Smooth muscle cell (in vitro differentiated cells): ENCODE data around the gene AKAP1. TPM values are rescaled to one million over a fixed set of nuclear protein-coding genes. Genes with fewer than 3 reads are reported as not detected.

Experiments
- DNase-seq: peaks from one replicate; lab custom pipeline; 2025; ENCODE audit not compliant: unreplicated experiment; lab: John Stamatoyannopoulos, UW
- H2AFZ ChIP-seq: fragments of 200-600 bp; sonication (generic); 2 replicates; pipeline ENCODE4 v1.6.0; 2016; ENCODE audit warnings: antibody characterized with exemption, low read depth, mild to moderate bottlenecking
- H3F3A ChIP-seq: fragments of 200-600 bp; sonication (generic); 2 replicates; pipeline ENCODE4 v1.6.0; 2017; ENCODE audit warnings: antibody characterized with exemption, low read depth
- H3K27ac ChIP-seq: fragments of 200-600 bp; sonication (generic); 2 replicates; pipeline ENCODE4 v1.5.1; 2016; ENCODE audit warnings: low read depth, mild to moderate bottlenecking
- H3K27me3 ChIP-seq: fragments of 200-600 bp; sonication (generic); 2 replicates; pipeline ENCODE4 v1.6.1; 2016; ENCODE audit warnings: low read depth, mild to moderate bottlenecking
- H3K36me3 ChIP-seq: fragments of 200-600 bp; sonication (generic); 2 replicates; pipeline ENCODE4 v1.5.1; 2016; ENCODE audit warnings: low read depth
- H3K4me1 ChIP-seq: fragments of 200-600 bp; sonication (generic); 2 replicates; pipeline ENCODE4 v1.5.1; 2016; ENCODE audit warnings: low read depth
- H3K4me2 ChIP-seq: fragments of 200-600 bp; sonication (generic); 2 replicates; pipeline ENCODE4 v1.6.0; 2016; ENCODE audit warnings: mild to moderate bottlenecking
- H3K4me3 ChIP-seq: fragments of 200-600 bp; sonication (generic); 2 replicates; pipeline ENCODE4 v1.5.1; 2016; ENCODE audit warnings: mild to moderate bottlenecking
- H3K79me2 ChIP-seq: fragments of 200-600 bp; sonication (generic); 2 replicates; pipeline ENCODE4 v1.6.0; 2016; ENCODE audit warnings: low read depth, mild to moderate bottlenecking
- H3K9ac ChIP-seq: fragments of 200-600 bp; sonication (generic); 2 replicates; pipeline ENCODE4 v1.6.0; 2016; ENCODE audit warnings: low read depth
- H3K9me3 ChIP-seq: fragments of 200-600 bp; sonication (generic); replicated peaks from 2 replicates; pipeline ENCODE4 v1.5.1; 2016; ENCODE audit warnings: low read depth
- H4K20me1 ChIP-seq: fragments of 200-600 bp; sonication (generic); 2 replicates; pipeline ENCODE4 v1.6.0; 2016; ENCODE audit warnings: low read depth
- CTCF ChIP-seq: fragments of 200-600 bp; sonication (generic); IDR thresholded peaks from 2 replicates; pipeline ENCODE4 v1.5.1; 2017; ENCODE audit warnings: borderline replicate concordance, mild to moderate bottlenecking, antibody characterized with exemption; ENCODE audit not compliant: insufficient read depth, poor library complexity, severe bottlenecking
- WGBS: methylation state at CpG from one replicate; pipeline ENCODE4 v1.1.7; 2016; ENCODE audit warnings: low lambda C conversion rate; 5-methylcytosine and 5-hydroxymethylcytosine counted together
- polyA plus RNA-seq: library from polyadenylated mRNA; unstranded; fragments of >200 nt; fragmentation: Nextera tagmentation; extraction: Ambion mirVana; gene quantifications from 2 replicates; pipeline ENCODE4 v1.2.1, GENCODE V29; 2016
- total RNA-seq: library from RNA; depleted of rRNA; stranded (reverse); fragments of >200 nt; gene quantifications from 2 replicates; pipeline ENCODE4 v1.2.3, GENCODE V29; 2014

The AKAP1 gene
- total and polyA plus RNA-seq, 2 experiments from 2014 or later = 5.8 to 6.2 TPM

DNA sequence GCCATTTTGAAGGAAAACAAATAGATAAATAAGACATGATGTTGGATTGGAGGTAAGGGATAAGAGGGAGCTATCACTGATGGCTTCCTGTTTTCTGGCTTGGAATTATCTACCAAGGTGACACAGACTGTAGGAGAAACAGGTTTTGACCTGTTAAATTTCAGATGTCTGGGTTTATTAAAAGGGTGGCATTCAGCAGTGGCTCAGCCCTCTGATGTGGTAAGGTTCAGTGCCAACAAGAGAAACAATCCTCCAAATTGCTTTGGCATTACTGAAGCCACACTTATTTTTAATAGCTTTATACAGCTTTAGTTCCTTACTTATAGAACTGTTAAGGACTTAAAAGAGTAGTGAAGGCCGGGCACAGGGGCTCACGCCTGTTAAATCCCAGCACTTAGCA is 37.0 kb upstream of the AKAP1 start:
- Histone ChIP-seq H2AFZ (no peak overlapping the region), H3K4me3 (no peak overlapping the region), H3K79me2 (no peaks in the 10 kb centered on the region), H3F3A (no peaks in the 10 kb centered on the region), H3K36me3 (no peaks in the 10 kb centered on the region), H3K9me3 (no peaks in the 10 kb centered on the region), H3K27me3 (no peaks in the 10 kb centered on the region), H3K4me2 (no peak overlapping the region), H3K27ac (no peak overlapping the region), H3K4me1 (no peaks in the 10 kb centered on the region), H3K9ac (no peak overlapping the region), H4K20me1 (no peaks in the 10 kb centered on the region)
- 92% methylated on average over 2 of the region's 2 CpGs for WGBS
- no peak for DNase-seq
- TF ChIP-seq CTCF = no peak

GRCh38 chr17:57050306-57050705 is 34.7 kb upstream of the AKAP1 start:
- no peaks in the 10 kb centered on the region for H4K20me1 ChIP-seq
- H3K79me2 ChIP-seq = no peaks in the 10 kb centered on the region
- H3K9me3 ChIP-seq = no peaks in the 10 kb centered on the region
- H2AFZ ChIP-seq = no peak overlapping the region
- no peaks in the 10 kb centered on the region for H3K36me3 ChIP-seq
- DNase-seq = no peak
- H3K4me3 ChIP-seq = no peak overlapping the region
- no peak overlapping the region for H3K9ac ChIP-seq
- no peaks in the 10 kb centered on the region for H3K27me3 ChIP-seq
- 46% methylated on average over 5 of the region's 5 CpGs for WGBS
- TF ChIP-seq CTCF = no peak
- H3K4me2 ChIP-seq = no peak overlapping the region
- no peak overlapping the region for H3K27ac ChIP-seq
- no peaks in the 10 kb centered on the region for H3K4me1 ChIP-seq
- H3F3A ChIP-seq = no peaks in the 10 kb centered on the region

DNA sequence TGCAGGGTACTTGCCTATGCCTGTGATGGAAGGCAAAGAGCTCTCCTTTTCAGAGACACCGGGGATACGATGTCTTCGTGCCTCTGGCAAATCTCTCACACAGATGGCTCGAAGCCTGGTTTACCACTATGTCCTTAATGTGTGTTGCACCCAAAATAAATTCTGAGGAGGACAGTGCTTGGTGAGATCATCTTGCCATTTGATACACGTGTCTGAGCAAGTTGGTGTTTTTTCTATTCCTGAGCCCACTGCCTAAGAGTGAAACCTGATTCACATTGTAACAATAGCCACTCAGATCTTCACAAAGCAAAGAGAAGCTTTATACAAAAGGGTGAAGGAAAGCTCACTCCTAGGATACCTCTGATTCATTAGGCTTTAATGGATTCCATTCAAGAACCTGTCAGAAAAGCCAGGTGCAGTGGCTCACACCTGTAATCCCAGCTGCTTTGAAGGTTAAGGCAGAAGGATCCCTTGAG is 33.1 kb upstream of the AKAP1 start:
- TF ChIP-seq CTCF = no peak
- Histone ChIP-seq H3K4me2 (no peak overlapping the region), H3F3A (no peaks in the 10 kb centered on the region), H3K36me3 (no peaks in the 10 kb centered on the region), H3K9me3 (no peaks in the 10 kb centered on the region), H3K27me3 (no peaks in the 10 kb centered on the region), H2AFZ (no peak overlapping the region), H3K27ac (no peak overlapping the region), H3K79me2 (no peaks in the 10 kb centered on the region), H3K4me1 (no peaks in the 10 kb centered on the region), H4K20me1 (no peaks in the 10 kb centered on the region), H3K9ac (no peak overlapping the region), H3K4me3 (no peak overlapping the region)
- DNase-seq = no peak
- 77% methylated on average over 5 of the region's 5 CpGs for WGBS

GRCh38 chr17:57062865-57063264 is 22.2 kb upstream of the AKAP1 start:
- H2AFZ ChIP-seq = no peak overlapping the region
- no peaks in the 10 kb centered on the region for H3K36me3 ChIP-seq
- H3K4me2 ChIP-seq = no peak overlapping the region
- DNase-seq = no peak
- H3K9me3 ChIP-seq = no peaks in the 10 kb centered on the region
- no peaks in the 10 kb centered on the region for H3F3A ChIP-seq
- H3K27ac ChIP-seq = no peak overlapping the region
- H3K79me2 ChIP-seq = no peaks in the 10 kb centered on the region
- H4K20me1 ChIP-seq = no peaks in the 10 kb centered on the region
- H3K4me3 ChIP-seq = no peak overlapping the region
- WGBS = 91% methylated on average over 2 of the region's 2 CpGs
- no peak overlapping the region for H3K9ac ChIP-seq
- TF ChIP-seq CTCF = no peak
- H3K4me1 ChIP-seq = no peaks in the 10 kb centered on the region
- H3K27me3 ChIP-seq = no peaks in the 10 kb centered on the region
